NCI-H345 treated with DMSO at 0.1 percent for 48 hours (cell line): ENCODE results near the gene ETNK2.
"Not testable (repeated sequence)": the region's sequence is repeated elsewhere in the genome, so short reads cannot be mapped to it uniquely, and the experiment has no call there.

Source experiments
- DNase-seq: peaks from one replicate; lab custom pipeline; 2025; ENCODE audit not compliant: unreplicated experiment; lab: John Stamatoyannopoulos, UW

The ETNK2 gene

GRCh38 chr1:204102739-204103430 is 49.0 kb downstream of the ETNK2 start:
- DNase-seq: no peak

- DNase-seq: no peak
Measured at GRCh38 chr1:204102029-204102611, 49.7 kb downstream of the ETNK2 start.

DNA sequence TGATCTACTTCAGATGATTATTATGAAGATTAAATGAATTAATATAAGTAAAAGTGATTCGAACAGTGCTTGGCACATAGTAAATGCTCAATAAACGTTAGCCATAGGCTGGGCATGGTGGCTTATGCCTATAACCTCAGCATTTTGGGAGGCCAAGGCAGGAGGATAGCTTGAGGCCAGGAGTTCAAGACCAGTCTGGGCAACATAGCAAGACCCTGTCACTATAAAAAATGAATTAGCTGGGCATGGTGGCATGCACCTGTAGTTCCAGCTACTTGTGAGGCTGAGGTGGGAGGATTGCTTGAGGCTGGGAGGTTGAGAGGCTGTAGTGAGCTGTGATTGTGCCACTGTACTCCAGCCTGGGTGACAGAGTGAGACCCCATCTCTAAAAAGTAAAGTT is 52.1 kb downstream of the ETNK2 start:
- not testable (repeated sequence) for DNase-seq

DNA sequence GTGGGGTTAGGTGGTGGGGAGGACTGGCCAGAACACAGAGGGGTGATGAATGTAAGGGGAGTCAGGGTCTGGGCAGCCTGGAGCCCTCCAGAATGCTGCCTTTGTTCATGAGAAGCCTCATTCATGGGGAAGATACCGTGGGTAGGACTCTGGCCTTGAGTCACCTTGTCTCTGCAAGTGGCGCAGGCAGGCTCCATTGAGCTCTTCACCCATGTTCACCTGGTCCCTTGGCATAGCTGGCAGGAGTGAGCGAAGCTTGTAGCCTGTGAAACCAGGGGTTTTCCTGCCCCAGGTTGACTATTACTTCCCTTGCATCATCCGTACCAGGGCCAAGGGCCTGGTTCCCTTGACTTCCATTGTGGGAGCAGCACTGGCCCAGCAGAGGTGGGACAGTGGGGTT is 53.2 kb downstream of the ETNK2 start:
- no peak for DNase-seq

- no peak for DNase-seq
Measured at GRCh38 chr1:204096931-204097330, 54.9 kb downstream of the ETNK2 start.

- DNase-seq: no peak
Measured at GRCh38 chr1:204094856-204095634, 56.8 kb downstream of the ETNK2 start.

- no peak for DNase-seq
Measured at GRCh38 chr1:204094313-204094729, 57.5 kb downstream of the ETNK2 start.

DNA sequence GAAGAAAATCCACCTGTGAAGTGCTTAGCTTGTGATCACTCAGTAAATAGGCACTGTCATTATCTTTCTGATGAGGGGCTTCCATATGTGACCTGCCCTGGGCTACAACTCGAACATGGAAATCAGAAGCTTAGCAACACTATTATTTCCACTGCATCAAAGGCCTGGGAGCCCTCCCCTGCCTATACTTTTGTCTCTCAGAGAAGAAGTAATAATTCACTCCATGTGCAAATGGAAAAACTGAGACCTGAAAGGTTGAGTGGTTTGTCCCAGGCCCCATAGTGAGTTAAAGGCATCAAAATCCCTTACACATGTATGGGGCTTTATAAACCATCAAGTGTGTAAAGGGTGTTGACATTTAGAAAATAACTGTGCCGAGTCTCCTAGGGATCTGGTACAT is 58.1 kb downstream of the ETNK2 start:
- no peak for DNase-seq

- no peak for DNase-seq
Measured at GRCh38 chr1:204093421-204093717, 58.5 kb downstream of the ETNK2 start.

GRCh38 chr1:204092632-204093420 is 59.0 kb downstream of the ETNK2 start:
- no peak for DNase-seq

DNA sequence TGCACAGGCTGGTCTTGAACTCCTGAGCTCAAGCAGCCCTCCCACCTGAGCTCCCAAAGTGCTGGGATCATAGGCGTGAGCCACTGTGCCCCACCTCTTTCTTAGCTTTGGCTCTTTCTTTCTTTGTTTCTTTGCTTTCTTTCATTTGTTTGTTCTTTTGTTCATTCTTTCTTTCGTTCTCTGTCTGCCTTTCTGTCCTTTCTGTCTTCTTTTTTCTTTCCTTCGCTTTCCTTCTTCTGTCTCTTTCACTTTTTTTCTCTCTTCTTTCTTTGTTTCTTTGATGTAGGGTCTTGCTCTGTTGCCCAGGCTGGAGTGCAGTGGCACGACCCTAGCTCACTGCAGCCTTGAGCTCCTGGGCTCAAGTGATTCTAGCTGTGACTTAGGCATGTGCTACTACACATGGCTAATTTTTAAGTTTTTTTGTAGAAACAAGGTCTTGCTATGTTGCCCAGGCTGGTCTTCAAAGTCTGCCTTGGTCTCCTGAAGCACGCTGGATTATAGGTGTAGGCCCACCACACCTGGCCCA is 60.0 kb downstream of the ETNK2 start:
- no peak for DNase-seq

DNA sequence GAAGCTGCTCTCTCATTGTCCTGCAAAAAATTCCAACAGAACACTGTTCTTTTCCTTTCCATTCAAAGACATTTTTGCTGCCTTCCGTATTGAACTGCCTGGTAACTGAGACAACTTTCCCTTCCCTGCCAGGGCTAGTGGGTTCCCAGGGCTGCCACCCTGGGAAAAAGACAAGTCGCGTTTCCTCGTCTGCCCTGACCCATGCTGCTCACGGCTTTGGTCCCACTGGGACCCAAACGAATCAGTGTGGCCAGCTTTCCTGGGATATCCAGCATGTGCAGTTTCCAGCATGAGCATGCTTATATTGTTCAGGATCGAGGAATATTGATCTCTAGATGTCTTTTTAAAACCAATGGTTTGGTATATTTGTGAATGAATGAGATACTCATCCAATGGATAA is 60.8 kb downstream of the ETNK2 start:
- no peak for DNase-seq

GRCh38 chr1:204090132-204090531 is 61.7 kb downstream of the ETNK2 start:
- not testable (repeated sequence) for DNase-seq

- no peak for DNase-seq
Measured at GRCh38 chr1:204089044-204089751, 62.6 kb downstream of the ETNK2 start.

DNA sequence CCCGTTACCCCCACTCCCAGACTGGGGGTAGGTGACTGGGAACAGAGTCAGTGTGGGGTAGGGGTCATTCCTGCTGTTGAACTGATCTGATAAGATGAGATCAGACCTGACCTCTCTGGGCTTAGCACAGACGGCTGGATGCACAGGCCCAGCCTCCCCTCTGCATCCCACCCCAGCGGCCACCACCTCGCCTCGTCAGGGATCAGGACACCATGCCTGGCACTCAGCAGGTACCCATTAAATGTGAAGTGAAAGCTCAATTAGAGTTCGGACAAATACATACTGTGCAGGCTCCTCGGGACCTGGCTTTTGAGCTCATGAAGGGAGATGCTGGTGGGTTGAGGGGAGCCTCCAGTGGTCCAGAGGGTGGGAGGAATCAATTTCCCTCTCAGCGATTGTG is 63.2 kb downstream of the ETNK2 start:
- DNase-seq: no peak

DNA sequence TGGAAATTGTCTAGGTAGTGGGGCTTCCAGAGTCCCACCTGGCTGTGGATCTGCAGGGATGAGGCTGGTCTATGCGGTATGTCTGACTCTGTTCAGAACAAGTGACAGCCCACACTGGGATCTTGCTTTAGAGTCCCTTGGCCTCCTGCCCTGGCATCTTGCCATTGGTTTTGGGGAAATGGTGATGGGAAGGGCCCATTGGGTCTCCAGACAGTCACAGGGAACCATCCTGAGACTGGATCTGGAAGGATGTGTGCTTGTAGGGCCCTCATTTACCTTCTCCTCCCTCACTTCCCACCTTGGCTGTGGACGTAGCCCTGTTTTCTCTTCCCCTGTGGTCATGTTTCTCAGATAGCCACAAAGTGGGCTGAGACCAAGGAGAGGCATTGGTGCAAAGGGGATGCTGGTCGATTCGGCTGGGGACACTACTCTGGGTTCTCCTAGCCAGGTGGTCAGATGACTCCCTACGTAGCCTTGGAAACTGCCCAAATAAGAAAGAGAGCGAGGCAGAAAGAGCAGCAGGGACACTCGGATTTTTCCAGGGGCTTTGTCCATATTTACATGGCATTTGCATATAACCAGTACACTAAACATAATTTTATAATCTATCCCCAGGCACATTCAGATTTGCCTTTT is 63.8 kb downstream of the ETNK2 start:
- DNase-seq: no peak

- no peak for DNase-seq
Measured at GRCh38 chr1:204087181-204087892, 64.5 kb downstream of the ETNK2 start.

DNA sequence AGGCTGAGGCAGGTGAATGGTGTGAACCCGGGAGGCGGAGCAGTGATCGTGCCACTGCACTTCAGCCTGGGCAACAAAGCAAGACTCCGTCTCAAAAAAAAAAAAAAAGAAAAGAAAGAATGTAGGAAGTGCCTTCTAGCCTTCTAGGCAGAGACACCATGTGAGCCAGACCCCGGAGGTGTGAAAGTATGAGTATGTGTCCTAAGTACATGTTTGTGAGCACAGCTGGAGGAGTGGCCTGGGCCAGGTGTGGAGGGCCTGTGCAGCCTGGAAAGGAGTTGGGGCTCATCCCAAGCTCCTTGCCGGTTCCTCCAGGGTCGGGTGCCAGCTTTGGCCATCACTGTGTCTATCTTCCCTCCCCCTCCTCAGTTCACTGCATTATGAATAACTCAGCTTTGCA is 66.0 kb downstream of the ETNK2 start:
- DNase-seq: no peak

DNA sequence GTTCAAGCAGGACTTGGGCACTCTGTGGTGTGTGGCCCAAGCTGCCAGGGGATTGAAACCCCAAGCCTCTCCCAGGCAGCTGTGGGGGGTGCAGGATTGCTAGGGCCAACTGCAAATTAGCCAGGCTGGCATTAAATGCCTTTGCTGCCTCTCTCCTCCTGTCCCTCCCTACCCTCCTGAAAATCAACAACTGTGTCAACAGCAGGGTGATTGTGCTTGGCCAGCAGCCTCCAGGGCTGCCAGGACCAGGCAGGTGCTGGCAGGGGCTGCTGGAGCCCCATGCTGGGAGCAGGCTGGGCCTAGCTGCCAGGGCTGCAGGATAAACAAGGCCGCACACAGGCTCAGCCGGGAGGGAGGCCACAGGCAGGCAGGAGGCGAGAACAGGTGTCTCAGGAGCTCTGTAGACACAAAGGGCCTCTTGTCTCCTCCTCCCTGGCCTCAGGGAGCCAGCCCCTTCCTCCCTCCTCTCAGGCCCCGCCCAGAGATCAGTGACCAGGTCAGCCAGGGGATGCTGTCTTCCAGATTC is 67.5 kb downstream of the ETNK2 start:
- DNase-seq: peak; percentile 94
